HCT116 (cell line): Measurements from ENCODE around the gene PIK3IP1. TPM values are rescaled to one million over a fixed set of nuclear protein-coding genes. Genes with fewer than 3 reads are reported as not detected.
A peak's percentile ranks its signal among the peaks of the same experiment; 100 is the strongest.

ENCODE experiments used
- ATAC-seq: fragments of 200-7000 bp; cut with Tn5 transposase; 2 replicates; pipeline ENCODE4 v1.9.1; 2020; ENCODE audit warnings: mild to moderate bottlenecking, moderate library complexity
- BruUV-seq: library from RNA; stranded (reverse); fragments of 400-500 nt; replicated peaks from 2 replicates; lab custom pipeline; 2021; lab: Mats Ljungman, UMichigan
- CTCF ChIA-PET: fragments of 300-600 bp; sonication (Branson Sonifier 250); formaldehyde crosslinking; loops from one replicate; lab custom pipeline; 2021; ENCODE audit warnings: antibody characterized with exemption; lab: Charles Lee
- POLR2A ChIA-PET: fragments of 300-600, 350-600 bp; sonication (Branson Sonifier 250); formaldehyde crosslinking; loops from one replicate; lab custom pipeline; 2021; ENCODE audit warnings: antibody characterized with exemption; lab: Charles Lee
- RAD21 ChIA-PET, 2 experiments: fragments of 300-600 bp; sonication (Branson Sonifier 250); formaldehyde crosslinking; loops; one replicate each; lab custom pipeline; 2023; ENCODE audit warnings: low total read pairs in 2 of 2; ENCODE audit not compliant: uncharacterized antibody in 2 of 2, unreplicated experiment in 2 of 2, low non-redundant PET in 1 of 2; lab: Charles Lee
- DNase-seq: peaks from one replicate; pipeline ENCODE4 v3.0.0-alpha.2; 2010; ENCODE audit warnings: low read depth, low spot score
- H2AFZ ChIP-seq: fragments of 200-600 bp; shearing (Covaris generic), sonication (generic); 2 replicates; pipeline ENCODE4 v1.6.1; 2017; ENCODE audit warnings: low read depth, mixed run types, mixed read lengths, antibody characterized with exemption, low read length; ENCODE audit not compliant: poor library complexity, severe bottlenecking
- H3K27ac ChIP-seq: 2 replicates; pipeline ENCODE4 v1.5.1; 2012; ENCODE audit warnings: low read depth, low read length
- H3K27me3 ChIP-seq: fragments of 200-600 bp; sonication (generic); 2 replicates; pipeline ENCODE4 v1.6.1; 2016; ENCODE audit warnings: mixed run types, low read length, mixed read lengths; ENCODE audit not compliant: insufficient read depth
- H3K36me3 ChIP-seq, 2 experiments: fragments of 200-500 bp in 1 of 2; fragments of 200-600 bp in 1 of 2; sonication (Bioruptor generic) in 1 of 2; sonication (generic) in 1 of 2; 2 replicates each; pipeline versions ENCODE4 v1.5.1 to v1.6.1; 2014 to 2016; ENCODE audit warnings: low read length in 2 of 2, inconsistent platforms in 1 of 2, mixed read lengths in 1 of 2, mixed run types in 1 of 2; ENCODE audit not compliant: insufficient read depth in 2 of 2, control insufficient read depth in 1 of 2
- H3K4me1 ChIP-seq, 2 experiments: fragments of 200-600 bp in 1 of 2; sonication (generic) in 1 of 2; 2 replicates each; pipeline versions ENCODE4 v1.5.1 to v1.6.1; 2012 to 2017; ENCODE audit warnings: low read length in 2 of 2, inconsistent platforms in 1 of 2, mild to moderate bottlenecking in 1 of 2, mixed read lengths in 1 of 2, mixed run types in 1 of 2, moderate library complexity in 1 of 2; ENCODE audit not compliant: insufficient read depth in 2 of 2, control insufficient read depth in 1 of 2
- H3K4me2 ChIP-seq: fragments of 200-600 bp; sonication (generic); 2 replicates; pipeline ENCODE4 v1.6.1; 2017; ENCODE audit warnings: mixed run types, low read length, mixed read lengths
- H3K4me3 ChIP-seq, 2 experiments: fragments of 200-600 bp in 1 of 2; sonication (generic) in 1 of 2; replicated peaks in 1 of 2; 2 replicates each; pipeline ENCODE4 v1.5.1; 2011 to 2016; ENCODE audit warnings: low read length in 2 of 2, control low read depth in 1 of 2, low read depth in 1 of 2, mild to moderate bottlenecking in 1 of 2, mixed read lengths in 1 of 2, mixed run types in 1 of 2
- H3K79me2 ChIP-seq: fragments of 200-600 bp; sonication (generic); 2 replicates; pipeline ENCODE4 v1.6.1; 2017; ENCODE audit warnings: mild to moderate bottlenecking, mixed run types, low read length, moderate library complexity, mixed read lengths; ENCODE audit not compliant: insufficient read depth
- H3K9ac ChIP-seq: fragments of 200-600 bp; sonication (generic); 2 replicates; pipeline ENCODE4 v1.6.1; 2016; ENCODE audit warnings: low read length, mixed read lengths
- H3K9me2 ChIP-seq: fragments of 200-600 bp; sonication (generic), shearing (Covaris generic); 2 replicates; pipeline ENCODE4 v1.6.1; 2017; ENCODE audit warnings: mixed run types, mild to moderate bottlenecking, moderate library complexity; ENCODE audit not compliant: insufficient read depth
- H3K9me3 ChIP-seq, 2 experiments: fragments of 200-500 bp in 1 of 2; fragments of 200-600 bp in 1 of 2; sonication (Bioruptor generic) in 1 of 2; sonication (generic) in 1 of 2; 2 replicates each; pipeline ENCODE4 v1.6.1; 2014 to 2017; ENCODE audit warnings: low read length in 2 of 2, mixed read lengths in 2 of 2, inconsistent platforms in 1 of 2, low read depth in 1 of 2, mild to moderate bottlenecking in 1 of 2, mixed run types in 1 of 2, moderate library complexity in 1 of 2; ENCODE audit not compliant: control insufficient read depth in 1 of 2, insufficient read depth in 1 of 2
- H4K20me1 ChIP-seq: fragments of 200-600 bp; sonication (generic), shearing (Covaris generic); 2 replicates; pipeline ENCODE4 v1.6.1; 2017; ENCODE audit warnings: mixed run types, mild to moderate bottlenecking, moderate library complexity; ENCODE audit not compliant: insufficient read depth
- EZH2phosphoT487 ChIP-seq: fragments of 200-600 bp; IDR thresholded peaks from 2 replicates; pipeline ENCODE4 v1.6.1; 2018; ENCODE audit warnings: antibody characterized with exemption, borderline replicate concordance
- RAD21 ChIP-seq: IDR thresholded peaks from 2 replicates; pipeline ENCODE4 v1.6.1; 2012; ENCODE audit warnings: low read depth, mild to moderate bottlenecking
- SIN3A ChIP-seq: IDR thresholded peaks from 2 replicates; pipeline ENCODE4 v1.6.1; 2012; ENCODE audit warnings: low read depth
- TCF7L2 ChIP-seq: IDR thresholded peaks from 2 replicates; pipeline ENCODE4 v1.7.0; 2011; ENCODE audit warnings: borderline replicate concordance, inconsistent platforms; ENCODE audit not compliant: insufficient read depth, insufficient read length; ENCODE audit errors: extremely low read depth
- YY1 ChIP-seq: IDR thresholded peaks from 2 replicates; pipeline ENCODE4 v1.6.1; 2011; ENCODE audit warnings: low read length, low read depth, moderate library complexity, mild to moderate bottlenecking; ENCODE audit not compliant: insufficient replicate concordance; ENCODE audit errors: extremely low read depth
- intact Hi-C: fragments of 100-400 bp; cut with micrococcal nuclease; formaldehyde crosslinking; loops from 2 replicates; pipeline ENCODE4 v1.10.0; 2022
- total RNA-seq: library from RNA; stranded (reverse); gene quantifications from one replicate; pipeline ENCODE4 v1.2.1, GENCODE V29; 2021; ENCODE audit not compliant: unreplicated experiment
- TF ChIP-seq, protein P1 (sequence below): IDR thresholded peaks from 2 replicates; pipeline ENCODE4 v1.6.1; 2012
- TF ChIP-seq, protein P2 (sequence below), 3 experiments: fragments of 200-600 bp in 1 of 3; sonication (generic) in 1 of 3; IDR thresholded peaks in 2 of 3; conservative IDR thresholded peaks in 1 of 3; 2 replicates each; pipeline ENCODE4 v1.5.1; 2012 to 2017; ENCODE audit warnings: low read depth in 2 of 3, low read length in 2 of 3, antibody characterized with exemption in 1 of 3, borderline replicate concordance in 1 of 3, control low read depth in 1 of 3, mild to moderate bottlenecking in 1 of 3, mixed read lengths in 1 of 3, mixed run types in 1 of 3, moderate library complexity in 1 of 3; ENCODE audit not compliant: insufficient read depth in 1 of 3

Gene PIK3IP1
- total RNA-seq, 1 experiment from 2014 or later: 1.6 TPM

DNA sequence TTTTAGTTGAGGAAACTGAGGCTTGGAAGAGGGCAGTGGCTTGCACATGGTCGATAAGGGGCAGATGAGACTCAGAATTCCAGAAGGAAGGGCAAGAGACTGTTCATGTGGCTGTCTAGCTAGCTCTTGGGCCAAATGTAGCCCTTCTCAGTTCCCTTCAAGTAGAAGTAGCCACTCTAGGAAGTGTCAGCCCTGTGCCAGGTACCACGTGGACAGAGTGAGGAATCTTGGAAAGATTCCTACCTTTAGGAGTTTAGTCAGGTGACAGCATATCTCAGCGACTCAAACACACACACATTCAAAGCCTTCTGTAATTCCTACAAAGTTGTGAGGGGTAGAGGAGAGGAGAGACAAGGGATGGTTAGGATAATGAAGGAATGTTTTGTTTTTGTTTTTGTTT lies 18.3 kb downstream of the PIK3IP1 start:
- no TSS peak for BruUV-seq
- ChIA-PET POLR2A (no interaction called here), CTCF (interaction anchor here (3.1 to 4.0 kb wide), 2 partner anchors 21 to 166 kb away, joined by 13 to 32 read pairs; partner anchors contain the start of gene SELENOM), RAD21 (interaction anchor here (0.6 to 1.7 kb wide), 2 partner anchors 27 to 167 kb away, joined by 3 to 7 read pairs; partner anchors contain the start of gene SELENOM (in 1 of the 2))
- Histone ChIP-seq H3K9ac (no peak overlapping the region), H3K36me3 (peaks cover 11% of the 10 kb centered on the region in 2 experiments; a peak in 3 of 4 replicates), H3K9me3 (no peaks in the 10 kb centered on the region), H3K4me1 (no peaks in the 10 kb centered on the region), H3K79me2 (no peaks in the 10 kb centered on the region), H3K27me3 (no peaks in the 10 kb centered on the region), H3K4me3 (no peak overlapping the region), H3K4me2 (no peak overlapping the region), H3K9me2 (no peaks in the 10 kb centered on the region), H3K27ac (no peak overlapping the region), H2AFZ (no peak overlapping the region), H4K20me1 (no peaks in the 10 kb centered on the region)
- intact Hi-C loops: loop anchor here (5.0 kb wide), 1 partner anchor 62 kb away; the partner anchor contains the start of gene LIMK2
- no peak for ATAC-seq
- TF ChIP-seq, protein P1, sequence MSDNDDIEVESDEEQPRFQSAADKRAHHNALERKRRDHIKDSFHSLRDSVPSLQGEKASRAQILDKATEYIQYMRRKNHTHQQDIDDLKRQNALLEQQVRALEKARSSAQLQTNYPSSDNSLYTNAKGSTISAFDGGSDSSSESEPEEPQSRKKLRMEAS: no peak
- no peak for TF ChIP-seq EZH2phosphoT487
- no peak for TF ChIP-seq TCF7L2
- no peak for TF ChIP-seq YY1
- TF ChIP-seq RAD21: no peak
- DNase-seq: no peak

DNA sequence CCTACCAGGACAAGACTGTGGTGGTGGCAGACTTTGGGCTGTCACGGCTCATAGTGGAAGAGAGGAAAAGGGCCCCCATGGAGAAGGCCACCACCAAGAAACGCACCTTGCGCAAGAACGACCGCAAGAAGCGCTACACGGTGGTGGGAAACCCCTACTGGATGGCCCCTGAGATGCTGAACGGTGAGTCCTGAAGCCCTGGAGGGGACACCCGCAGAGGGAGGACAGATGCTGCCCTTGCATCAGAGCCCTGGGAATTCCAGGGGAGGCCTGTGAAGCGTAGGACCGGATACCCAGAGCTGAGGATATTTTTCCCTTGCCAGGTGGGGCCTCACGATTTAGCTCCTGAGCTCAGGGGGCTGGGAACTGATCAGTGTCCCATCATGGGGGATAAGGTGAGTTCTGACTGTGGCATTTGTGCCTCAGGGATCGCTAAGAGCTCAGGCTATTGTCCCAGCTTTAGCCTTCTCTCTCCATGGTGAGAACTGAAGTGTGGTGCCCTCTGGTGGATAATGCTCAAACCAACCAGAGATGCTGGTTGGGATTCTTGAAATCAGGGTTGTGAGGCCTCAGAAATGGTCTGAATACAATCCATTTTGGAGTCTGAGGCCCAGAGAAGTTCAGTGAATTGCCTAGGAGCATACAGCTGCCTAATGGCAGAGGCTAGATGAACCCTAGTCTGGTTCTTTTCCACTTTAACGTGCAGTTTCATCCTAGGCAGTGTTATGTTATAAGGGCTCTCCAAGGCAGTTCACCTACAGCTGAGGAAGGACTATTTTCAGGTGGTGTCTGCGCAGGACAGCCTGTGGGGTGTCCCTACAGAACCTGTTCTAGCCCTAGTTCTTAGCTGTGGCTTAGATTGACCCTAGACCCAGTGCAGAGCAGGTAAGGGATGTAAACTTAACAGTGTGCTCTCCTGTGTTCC lies 19.5 kb downstream of the PIK3IP1 start:
- Histone ChIP-seq H4K20me1 (no peaks in the 10 kb centered on the region), H3K4me1 (no peaks in the 10 kb centered on the region), H3K9me2 (no peaks in the 10 kb centered on the region), H3K9me3 (no peaks in the 10 kb centered on the region), H3K4me2 (no peak overlapping the region), H3K36me3 (peaks cover 5 to 11% of the 10 kb centered on the region in 2 experiments; a peak in 3 of 4 replicates), H3K27ac (0 out of 2 replicates have a peak overlapping the region, but pooled peaks have one; percentile 22), H3K4me3 (no peak overlapping the region)
- ChIA-PET POLR2A (no interaction called here), RAD21 (interaction anchor here (0.5 to 1.7 kb wide), 7 partner anchors 61 to 166 kb away, joined by 3 to 7 read pairs (median 4); partner anchors contain the start of genes LIMK2 (in 2 of the 2) and SELENOM (in 2 of the 2)), CTCF (interaction anchor here (0.6 to 4.0 kb wide), 18 partner anchors 9 to 165 kb away, joined by 3 to 32 read pairs (median 6); partner anchors contain the start of genes LIMK2, PIK3IP1 and SELENOM)
- BruUV-seq: no TSS peak
- intact Hi-C loops: loop anchor here (1.0 to 5.0 kb wide), 2 partner anchors 60 to 165 kb away; partner anchors contain the start of genes LIMK2 and SELENOM
- TF ChIP-seq SIN3A (no peak), RAD21 (peak; percentile 76), TCF7L2 (no peak)
- TF ChIP-seq, protein P2, sequence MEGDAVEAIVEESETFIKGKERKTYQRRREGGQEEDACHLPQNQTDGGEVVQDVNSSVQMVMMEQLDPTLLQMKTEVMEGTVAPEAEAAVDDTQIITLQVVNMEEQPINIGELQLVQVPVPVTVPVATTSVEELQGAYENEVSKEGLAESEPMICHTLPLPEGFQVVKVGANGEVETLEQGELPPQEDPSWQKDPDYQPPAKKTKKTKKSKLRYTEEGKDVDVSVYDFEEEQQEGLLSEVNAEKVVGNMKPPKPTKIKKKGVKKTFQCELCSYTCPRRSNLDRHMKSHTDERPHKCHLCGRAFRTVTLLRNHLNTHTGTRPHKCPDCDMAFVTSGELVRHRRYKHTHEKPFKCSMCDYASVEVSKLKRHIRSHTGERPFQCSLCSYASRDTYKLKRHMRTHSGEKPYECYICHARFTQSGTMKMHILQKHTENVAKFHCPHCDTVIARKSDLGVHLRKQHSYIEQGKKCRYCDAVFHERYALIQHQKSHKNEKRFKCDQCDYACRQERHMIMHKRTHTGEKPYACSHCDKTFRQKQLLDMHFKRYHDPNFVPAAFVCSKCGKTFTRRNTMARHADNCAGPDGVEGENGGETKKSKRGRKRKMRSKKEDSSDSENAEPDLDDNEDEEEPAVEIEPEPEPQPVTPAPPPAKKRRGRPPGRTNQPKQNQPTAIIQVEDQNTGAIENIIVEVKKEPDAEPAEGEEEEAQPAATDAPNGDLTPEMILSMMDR (IDR thresholded peaks at IDR 0.05 in 2 of 3, conservative IDR thresholded peaks at IDR 0.05 in 1 of 3; ENCODE audit: borderline replicate concordance in 1 of 3, insufficient read depth in 1 of 3, low read depth in 2 of 3, low read length in 2 of 3): peak; percentile 69 to 80 (median 77)
- TF ChIP-seq, all 23 proteins: peak for 2
- Histone ChIP-seq H3K9ac (no peak overlapping the region), H3K27me3 (no peaks in the 10 kb centered on the region), H2AFZ (no peak overlapping the region), H3K79me2 (no peaks in the 10 kb centered on the region)
- DNase-seq (peak; percentile 32), ATAC-seq (peak; percentile 88)
